ENCODE measurements around the gene PEAK1. TPM values are rescaled to one million over a fixed set of nuclear protein-coding genes. Genes with fewer than 3 reads are reported as not detected.

PEAK1 gene
- total RNA-seq, 2 experiments from 2014 or later: 6.0 to 10.8 TPM

GRCh38 chr15:77414789-77415442 lies 5.0 kb downstream of the PEAK1 start:
- Histone ChIP-seq H3K4me1 (ENCODE audit: insufficient read depth, low read length, poor library complexity, severe bottlenecking) (peaks cover 15% of the 10 kb centered on the region), H3K9me2 (ENCODE audit: insufficient read depth, low read length) (no peaks in the 10 kb centered on the region), H2AFZ (ENCODE audit: low read length) (no peak overlapping the region), H3K27ac (ENCODE audit: low read depth, low read length, poor library complexity, severe bottlenecking) (no peak overlapping the region), H3K4me2 (ENCODE audit: low read length) (no peak overlapping the region), H4K20me1 (ENCODE audit: insufficient read depth, low read length) (peaks cover 24% of the 10 kb centered on the region), H3K4me3 (ENCODE audit: low read depth, low read length, poor library complexity, severe bottlenecking) (no peak overlapping the region), H3K9me3 (ENCODE audit: low read length) (no peaks in the 10 kb centered on the region), H3K79me2 (ENCODE audit: insufficient read depth, low read depth, low read length) (peaks cover 11% of the 10 kb centered on the region; the same call in 1 of the 2 replicates), H3K36me3 (ENCODE audit: insufficient read depth, low read length) (no peaks in the 10 kb centered on the region)
- TF ChIP-seq CTCF (conservative IDR thresholded peaks at IDR 0.05; ENCODE audit: low read length): no peak
- no peak for TF ChIP-seq EZH2phosphoT487 (IDR thresholded peaks at IDR 0.05; ENCODE audit: borderline replicate concordance, low read depth, low read length)
- ChIA-PET POLR2A (no interaction called here), CTCF (ENCODE audit: unreplicated experiment) (no interaction called here)
- intact Hi-C loops (cut with micrococcal nuclease; ENCODE audit: unreplicated experiment): no loop called here
- DNase-seq (ENCODE audit: low spot score): no peak
- no TSS peak for BruUV-seq (replicated peaks)

GRCh38 chr15:77413699-77414349 lies 6.1 kb downstream of the PEAK1 start:
- BruUV-seq (replicated peaks): no TSS peak
- ChIA-PET CTCF (ENCODE audit: unreplicated experiment) (no interaction called here), POLR2A (no interaction called here)
- H4K20me1 ChIP-seq (ENCODE audit: insufficient read depth, low read length): peaks cover 21% of the 10 kb centered on the region
- DNase-seq (ENCODE audit: low spot score): no peak
- H3K27ac ChIP-seq (ENCODE audit: low read depth, low read length, poor library complexity, severe bottlenecking): no peak overlapping the region
- no peak overlapping the region for H3K4me3 ChIP-seq (ENCODE audit: low read depth, low read length, poor library complexity, severe bottlenecking)
- no peaks in the 10 kb centered on the region for H3K9me3 ChIP-seq (ENCODE audit: low read length)
- no peaks in the 10 kb centered on the region for H3K9me2 ChIP-seq (ENCODE audit: insufficient read depth, low read length)
- peaks cover 19% of the 10 kb centered on the region for H3K4me1 ChIP-seq (ENCODE audit: insufficient read depth, low read length, poor library complexity, severe bottlenecking)
- H3K36me3 ChIP-seq (ENCODE audit: insufficient read depth, low read length): no peaks in the 10 kb centered on the region
- intact Hi-C loops (cut with micrococcal nuclease; ENCODE audit: unreplicated experiment): no loop called here
- H2AFZ ChIP-seq (ENCODE audit: low read length): no peak overlapping the region
- peaks cover 6% of the 10 kb centered on the region; the same call in 1 of the 2 replicates for H3K79me2 ChIP-seq (ENCODE audit: insufficient read depth, low read depth, low read length)
- H3K4me2 ChIP-seq (ENCODE audit: low read length): no peak overlapping the region
- TF ChIP-seq EZH2phosphoT487 (IDR thresholded peaks at IDR 0.05; ENCODE audit: borderline replicate concordance, low read depth, low read length) (no peak), CTCF (conservative IDR thresholded peaks at IDR 0.05; ENCODE audit: low read length) (no peak)

Data from OCI-LY7 (cell line).